ENCODE measurements around the gene EPB42. TPM values are rescaled to one million over a fixed set of nuclear protein-coding genes. Genes with fewer than 3 reads are reported as not detected.

The EPB42 gene
- total RNA-seq = 0.54 TPM

- DNase-seq (ENCODE audit: low read depth in 2 of 3, low spot score in 2 of 3) = peak in 2 of 3 donors; percentile 33 to 59
These were observed at the start of gene EPB42 for GRCh38 chr15:43220991-43221403. EPB42 (minus strand) TSS chr15:43221018; CDS start chr15:43220825, 193 bp downstream.

GRCh38 chr15:43270113-43270665, 49.4 kb upstream of the EPB42 start:
- DNase-seq (ENCODE audit: low read depth in 2 of 3, low spot score in 2 of 3) = no peak

- peak in 2 of 3 donors; percentile 57 to 76 for DNase-seq (ENCODE audit: low read depth in 2 of 3, low spot score in 2 of 3)
These were observed 47.6 kb upstream of the EPB42 start for GRCh38 chr15:43268111-43269105.

GRCh38 chr15:43267439-43267838, 46.6 kb upstream of the EPB42 start:
- no peak for DNase-seq (ENCODE audit: low read depth in 2 of 3, low spot score in 2 of 3)

GRCh38 chr15:43266834-43267233, 46.0 kb upstream of the EPB42 start, which contains the start of gene TGM5:
TGM5 (minus strand) TSS chr15:43266928; CDS start chr15:43266849, 79 bp downstream.
- DNase-seq (ENCODE audit: low read depth in 2 of 3, low spot score in 2 of 3) = no peak

- DNase-seq (ENCODE audit: low read depth in 2 of 3, low spot score in 2 of 3) = no peak
These were observed 45.6 kb upstream of the EPB42 start for GRCh38 chr15:43266386-43266785.

- DNase-seq (ENCODE audit: low read depth in 2 of 3, low spot score in 2 of 3) = no peak
These were observed 39.3 kb upstream of the EPB42 start for GRCh38 chr15:43260011-43260615.

- no peak for DNase-seq (ENCODE audit: low read depth in 2 of 3, low spot score in 2 of 3)
These were observed 38.0 kb upstream of the EPB42 start for GRCh38 chr15:43258781-43259180.

- DNase-seq (ENCODE audit: low read depth in 2 of 3, low spot score in 2 of 3) = no peak
These were observed 35.5 kb upstream of the EPB42 start for GRCh38 chr15:43256341-43256740.

GRCh38 chr15:43255376-43255775, 34.6 kb upstream of the EPB42 start:
- no peak for DNase-seq (ENCODE audit: low read depth in 2 of 3, low spot score in 2 of 3)

- DNase-seq (ENCODE audit: low read depth in 2 of 3, low spot score in 2 of 3) = peak in 1 of 3 donors; percentile 50
These were observed 32.9 kb upstream of the EPB42 start for GRCh38 chr15:43253431-43254403.

- no peak for DNase-seq (ENCODE audit: low read depth in 2 of 3, low spot score in 2 of 3)
These were observed 31.0 kb upstream of the EPB42 start for GRCh38 chr15:43251871-43252250.

GRCh38 chr15:43251185-43251870, 30.5 kb upstream of the EPB42 start:
- no peak for DNase-seq (ENCODE audit: low read depth in 2 of 3, low spot score in 2 of 3)

GRCh38 chr15:43250785-43251184, 30.0 kb upstream of the EPB42 start:
- no peak for DNase-seq (ENCODE audit: low read depth in 2 of 3, low spot score in 2 of 3)

- peak in 2 of 3 donors; percentile 85 to 91 for DNase-seq (ENCODE audit: low read depth in 2 of 3, low spot score in 2 of 3)
These were observed 28.9 kb upstream of the EPB42 start for GRCh38 chr15:43249699-43250203.

GRCh38 chr15:43249236-43249635, 28.4 kb upstream of the EPB42 start:
- DNase-seq (ENCODE audit: low read depth in 2 of 3, low spot score in 2 of 3) = no peak

- no peak for DNase-seq (ENCODE audit: low read depth in 2 of 3, low spot score in 2 of 3)
These were observed 25.5 kb upstream of the EPB42 start for GRCh38 chr15:43246261-43246774.

- no peak for DNase-seq (ENCODE audit: low read depth in 2 of 3, low spot score in 2 of 3)
These were observed 23.3 kb upstream of the EPB42 start for GRCh38 chr15:43244092-43244491.

- no peak for DNase-seq (ENCODE audit: low read depth in 2 of 3, low spot score in 2 of 3)
These were observed 22.3 kb upstream of the EPB42 start for GRCh38 chr15:43243020-43243645.

Measured in hematopoietic multipotent progenitor cell (in vitro differentiated cells).